GM18909 (cell line): ENCODE results near the gene GPR161.
"Not testable (repeated sequence)": the region's sequence is repeated elsewhere in the genome, so short reads cannot be mapped to it uniquely, and the experiment has no call there.

Source experiments
- ATAC-seq: cut with Tn5 transposase; IDR thresholded peaks from one replicate; pipeline ENCODE4 v1.9.1; 2021; ENCODE audit warnings: mild to moderate bottlenecking; ENCODE audit not compliant: unreplicated experiment, poor library complexity

GPR161 gene, protein sequence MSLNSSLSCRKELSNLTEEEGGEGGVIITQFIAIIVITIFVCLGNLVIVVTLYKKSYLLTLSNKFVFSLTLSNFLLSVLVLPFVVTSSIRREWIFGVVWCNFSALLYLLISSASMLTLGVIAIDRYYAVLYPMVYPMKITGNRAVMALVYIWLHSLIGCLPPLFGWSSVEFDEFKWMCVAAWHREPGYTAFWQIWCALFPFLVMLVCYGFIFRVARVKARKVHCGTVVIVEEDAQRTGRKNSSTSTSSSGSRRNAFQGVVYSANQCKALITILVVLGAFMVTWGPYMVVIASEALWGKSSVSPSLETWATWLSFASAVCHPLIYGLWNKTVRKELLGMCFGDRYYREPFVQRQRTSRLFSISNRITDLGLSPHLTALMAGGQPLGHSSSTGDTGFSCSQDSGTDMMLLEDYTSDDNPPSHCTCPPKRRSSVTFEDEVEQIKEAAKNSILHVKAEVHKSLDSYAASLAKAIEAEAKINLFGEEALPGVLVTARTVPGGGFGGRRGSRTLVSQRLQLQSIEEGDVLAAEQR

DNA sequence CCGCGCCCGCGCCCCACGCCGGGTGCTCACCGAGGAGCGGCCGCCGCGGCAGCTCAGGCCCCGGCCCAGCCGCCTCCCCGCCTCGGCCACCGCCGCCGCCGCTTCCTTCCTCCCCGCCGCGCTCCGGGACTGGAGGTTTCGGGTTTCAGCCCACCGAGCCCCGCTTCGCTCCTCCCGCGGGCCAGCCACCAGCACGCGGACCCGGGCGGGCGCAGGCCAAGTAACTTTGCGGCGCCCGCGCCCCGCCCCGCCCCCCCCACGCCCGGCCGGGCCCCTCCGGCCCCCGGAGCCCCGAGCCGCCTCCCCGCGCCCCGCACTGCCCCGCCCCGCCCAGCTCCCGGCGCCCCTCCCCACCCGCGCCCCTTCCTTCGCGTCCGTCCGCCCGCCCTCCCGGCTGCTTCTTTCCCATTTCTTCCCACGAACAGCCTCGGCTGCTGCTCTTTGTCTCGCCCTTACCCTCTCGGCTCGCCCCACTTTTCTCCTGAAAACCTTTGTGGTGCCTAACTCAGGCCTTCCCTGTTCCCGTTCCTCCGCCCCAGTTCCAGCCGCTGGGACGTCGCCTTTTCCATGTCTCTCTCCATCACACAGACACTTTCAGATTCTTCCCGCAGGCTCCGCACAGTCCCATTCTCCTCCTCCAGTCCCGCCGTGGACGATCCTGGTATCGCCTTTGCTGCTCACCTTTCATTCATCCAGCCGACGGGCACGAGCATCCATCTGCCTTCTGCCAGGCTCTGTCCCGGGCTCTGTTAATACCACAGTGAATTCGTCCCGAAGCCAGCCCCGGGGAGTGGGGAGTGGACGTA is at the start of gene GPR161:
Gene GPR161 (minus strand): TSS at position 222 of the 806 bp plus-strand sequence. CDS start 32,080 bp downstream, outside the sequence.
- no peak for ATAC-seq

DNA sequence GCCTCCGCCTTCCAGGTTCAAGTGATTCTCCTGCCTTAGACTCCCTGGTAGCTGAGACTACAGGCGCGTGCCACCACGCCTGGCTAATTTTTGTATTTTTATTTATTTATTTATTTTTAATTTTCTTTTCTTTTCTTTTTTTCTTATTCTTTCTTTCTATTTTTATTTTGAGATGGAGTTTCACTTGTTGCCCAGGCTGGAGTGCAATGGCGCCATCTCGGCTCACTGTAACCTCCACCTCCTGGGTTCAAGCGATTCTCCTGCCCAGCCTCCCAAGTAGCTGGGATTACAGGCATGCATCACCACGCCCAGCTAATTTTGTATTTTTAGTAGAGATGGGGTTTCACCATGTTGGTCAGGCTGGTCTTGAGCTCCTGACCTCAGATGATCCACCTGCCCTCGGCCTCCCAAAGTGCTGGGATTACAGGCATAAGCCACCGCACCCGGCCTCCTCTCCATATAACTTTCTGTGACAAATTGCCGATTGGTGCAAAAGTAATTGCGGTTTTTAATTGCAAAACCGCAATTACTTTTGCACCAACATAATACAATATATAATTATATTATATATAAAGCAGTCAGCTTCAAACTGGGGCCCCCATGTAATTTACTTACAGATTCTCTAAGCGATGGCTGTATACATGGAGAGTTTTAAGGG is 44.5 kb upstream of the GPR161 start:
- ATAC-seq: not testable (repeated sequence)

DNA sequence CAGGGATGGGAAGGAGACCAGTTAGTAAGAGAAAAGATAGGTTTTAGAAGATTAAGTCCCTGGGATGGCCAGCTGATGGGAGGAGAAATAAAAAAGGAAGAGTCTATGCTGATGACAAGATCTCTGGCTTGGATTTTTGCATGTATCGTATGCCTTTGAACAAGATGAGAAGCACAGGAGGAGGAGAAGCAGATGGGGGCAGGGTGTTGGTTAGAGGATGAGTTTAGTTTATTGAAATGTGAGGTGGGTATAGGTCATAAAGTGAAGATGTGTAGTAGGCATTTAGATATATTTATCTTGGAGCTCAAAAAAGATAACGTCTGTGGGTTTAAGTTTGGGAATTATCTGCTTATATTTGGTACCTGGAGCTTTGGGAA is 43.4 kb upstream of the GPR161 start:
- no peak for ATAC-seq

DNA sequence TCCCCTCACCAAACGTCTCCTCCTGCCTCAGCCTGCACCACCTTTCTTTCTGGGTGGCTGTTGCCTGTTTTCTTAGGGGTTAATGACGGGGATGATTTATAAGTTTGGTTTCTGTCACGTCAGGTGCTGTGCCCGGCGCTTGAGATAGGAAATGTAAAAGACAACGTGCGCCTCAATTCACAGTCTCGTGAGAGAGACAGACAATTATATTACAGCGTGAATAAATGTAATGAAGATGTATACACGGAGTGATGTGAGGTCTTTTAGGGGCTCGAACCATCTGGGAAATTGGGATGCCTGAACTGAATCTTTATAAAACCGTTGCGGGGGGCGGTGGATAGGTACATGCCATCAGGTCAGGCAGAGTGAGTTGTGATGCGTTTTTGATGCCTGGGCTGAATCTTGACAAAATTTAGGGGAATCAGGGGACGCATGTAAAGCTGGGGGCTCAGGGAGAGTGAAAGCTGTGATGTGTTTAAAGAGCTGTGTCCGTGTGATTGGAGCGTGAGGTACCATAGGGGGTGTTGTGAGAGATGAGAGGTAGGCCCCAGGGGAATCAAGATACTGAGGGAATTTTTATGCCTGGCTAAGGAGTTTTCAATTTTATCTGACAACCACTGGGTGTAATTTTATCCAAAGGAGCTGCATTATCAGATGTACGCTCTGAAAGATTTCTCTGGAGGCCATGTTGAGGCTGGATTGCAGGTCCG is 42.9 kb upstream of the GPR161 start:
- peak; percentile 18 for ATAC-seq

DNA sequence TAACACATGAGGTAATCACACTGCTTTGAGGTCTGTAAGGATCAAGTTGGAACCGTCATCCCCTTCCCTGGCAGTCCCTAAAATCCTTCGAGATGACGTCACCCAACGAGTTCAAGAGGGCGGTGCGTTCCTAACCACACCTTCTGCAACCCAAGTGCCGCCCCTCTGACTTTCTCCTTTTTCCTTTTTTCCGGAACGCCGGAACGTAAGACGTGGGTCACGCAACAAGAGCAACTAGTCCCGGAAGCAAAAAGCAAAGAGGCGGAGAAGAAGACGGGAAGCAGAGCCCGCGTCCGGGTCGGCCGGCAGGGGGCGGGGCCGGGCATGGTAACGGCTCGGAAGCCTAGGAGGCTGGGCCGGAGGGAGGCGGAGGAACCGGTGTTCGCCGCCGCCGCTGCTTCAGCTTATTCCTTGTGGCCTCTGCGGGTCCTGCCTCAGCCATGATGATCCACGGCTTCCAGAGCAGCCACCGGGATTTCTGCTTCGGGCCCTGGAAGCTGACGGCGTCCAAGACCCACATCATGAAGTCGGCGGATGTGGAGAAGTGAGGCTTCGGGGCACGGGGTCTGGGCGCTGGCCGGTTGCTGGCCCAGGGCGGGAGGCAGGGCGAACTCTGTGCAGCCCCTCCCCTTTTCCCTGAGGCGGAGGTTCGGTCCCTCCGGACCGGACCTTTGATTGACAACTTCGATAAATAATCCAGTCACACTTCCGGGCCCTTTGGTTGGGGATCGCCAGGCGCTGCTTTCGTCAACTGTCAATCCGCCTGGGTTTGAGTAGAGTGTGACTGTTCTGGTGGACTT is 42.1 kb upstream of the GPR161 start, which contains the start of gene TIPRL:
Gene TIPRL (plus strand): TSS at position 325 of the 800 bp plus-strand sequence. CDS start 116 bp downstream, at position 441.
- peak; percentile 91 for ATAC-seq

DNA sequence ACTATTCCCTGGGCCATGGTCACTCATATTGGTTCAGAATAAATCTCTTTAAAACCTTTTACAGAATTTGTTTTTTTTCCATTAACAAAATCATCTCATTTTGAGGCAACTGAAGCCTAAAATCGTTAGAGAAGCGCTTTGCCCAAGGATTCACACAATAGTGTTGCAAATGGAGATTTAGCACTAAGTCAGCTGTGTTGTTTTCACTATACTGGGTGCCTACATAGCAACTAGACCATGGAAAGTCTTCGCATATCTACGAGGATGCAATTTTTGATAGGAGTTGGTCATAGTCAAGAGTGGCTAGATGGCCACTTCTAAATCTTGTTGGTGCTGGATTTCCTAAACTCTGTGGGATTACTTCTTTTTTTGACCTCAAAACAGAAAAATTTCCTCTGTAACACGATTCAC is 41.5 kb upstream of the GPR161 start:
- ATAC-seq: no peak

DNA sequence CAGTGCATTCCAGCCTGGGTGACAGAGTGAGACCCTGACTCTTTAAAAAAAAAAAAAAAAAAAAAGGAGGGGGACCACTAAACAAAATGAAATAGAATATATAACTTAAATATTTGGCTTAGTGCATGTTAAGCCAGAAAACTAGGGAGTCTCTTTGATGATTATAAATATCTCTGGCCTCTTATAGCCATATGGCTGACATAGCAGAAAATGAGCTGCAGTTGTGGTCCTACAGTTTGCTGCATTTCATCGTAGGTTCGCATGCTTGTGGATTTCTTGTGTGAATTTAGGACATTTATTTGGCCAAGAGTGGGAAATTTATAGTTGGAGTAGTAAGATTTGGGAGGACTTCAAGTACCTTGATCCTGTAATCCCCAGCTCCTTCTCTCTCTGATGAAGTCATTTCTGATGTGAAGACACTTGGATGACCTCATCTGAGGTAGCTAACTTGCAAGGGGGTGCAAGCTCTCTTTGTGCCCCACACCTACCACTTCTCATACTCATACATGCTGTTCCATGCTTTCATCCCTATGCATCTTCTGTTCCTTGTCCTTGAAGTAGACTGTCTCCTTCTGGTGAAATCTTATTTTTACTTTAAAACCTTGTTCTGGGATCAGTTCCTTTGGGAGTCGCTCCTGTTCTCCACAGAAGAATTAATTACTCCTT is 35.7 kb upstream of the GPR161 start:
- ATAC-seq: no peak

DNA sequence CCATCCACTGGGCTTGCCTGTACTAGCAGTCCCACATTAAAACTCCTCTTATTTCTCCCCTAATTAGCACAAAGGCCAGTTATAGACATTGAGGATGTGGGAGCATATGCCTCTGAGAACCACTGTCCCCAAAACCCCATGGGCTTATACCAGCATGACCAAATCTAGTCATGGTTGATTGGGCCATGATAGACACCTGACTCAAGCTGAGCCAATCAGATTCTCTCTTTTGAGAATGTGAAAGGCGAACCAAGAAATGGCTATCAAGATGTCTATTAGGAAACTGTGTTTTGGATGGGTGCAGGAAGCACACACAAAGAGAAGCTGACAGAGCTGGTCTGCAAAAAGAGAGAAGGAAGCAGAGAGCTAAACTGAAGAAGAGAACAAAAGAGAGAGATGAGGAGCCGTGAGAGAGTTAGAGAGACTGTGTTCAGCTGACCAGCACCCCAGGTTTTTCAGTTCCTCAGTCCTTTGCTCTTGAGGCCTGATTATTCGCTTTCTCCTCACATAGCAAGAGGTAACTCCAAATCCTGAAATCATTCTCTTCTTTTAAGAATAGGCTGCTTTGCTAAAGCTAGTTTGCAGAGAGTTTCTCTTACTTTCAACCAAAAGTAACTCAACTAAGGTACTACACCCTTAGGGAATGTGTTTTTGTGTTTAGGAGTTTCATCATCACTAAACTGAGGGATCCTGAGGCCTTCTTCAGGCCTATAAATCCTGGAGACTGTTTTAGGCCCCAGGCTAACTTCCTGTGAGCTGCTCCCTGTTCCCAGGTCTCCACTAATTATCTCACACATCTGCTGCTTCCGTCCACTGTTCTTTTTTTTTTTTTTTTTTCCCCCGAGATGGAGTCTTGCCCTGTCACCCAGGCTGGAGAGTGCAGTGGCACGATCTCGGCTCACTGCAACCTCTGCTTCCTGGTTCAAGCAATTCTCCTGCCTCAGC is 34.1 kb upstream of the GPR161 start:
- ATAC-seq: no peak

DNA sequence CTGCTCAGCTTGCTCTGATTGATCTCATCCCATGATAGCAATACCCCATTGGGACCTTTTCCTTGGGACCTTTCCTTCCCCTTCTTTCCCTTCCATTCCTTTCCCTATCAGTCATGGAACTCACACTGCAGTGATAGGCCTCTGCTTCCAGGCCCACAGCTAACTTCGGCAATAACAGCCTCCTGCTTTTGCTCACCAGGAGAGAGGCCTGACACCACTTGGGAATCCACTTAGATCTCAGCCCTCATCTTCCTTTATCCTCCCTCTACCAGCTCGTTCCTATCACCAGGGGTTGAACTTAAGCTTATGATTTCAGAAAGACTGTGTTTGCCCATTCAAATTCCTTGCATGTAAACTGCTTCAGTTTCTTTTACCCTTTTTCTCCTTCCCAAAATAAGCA is 31.1 kb upstream of the GPR161 start:
- ATAC-seq: no peak

DNA sequence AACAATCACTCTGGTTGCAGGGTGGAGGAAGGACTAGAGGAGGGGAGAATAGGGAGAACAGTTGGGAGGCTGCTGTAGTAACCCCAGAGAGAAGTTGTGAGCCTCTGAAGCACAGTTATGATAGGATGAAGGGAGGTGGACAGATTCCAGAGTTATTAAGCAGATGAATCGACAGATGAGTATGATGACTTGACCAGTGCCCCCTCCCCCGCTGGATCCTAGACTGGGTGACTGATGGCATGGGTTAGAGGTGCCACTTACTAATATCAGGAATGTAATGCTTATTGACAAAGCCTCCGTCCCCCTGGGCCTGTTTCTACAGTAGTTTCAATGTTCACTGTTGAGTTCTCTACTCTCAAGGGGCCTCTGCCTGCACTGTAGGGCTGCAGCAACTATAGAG is 28.0 kb upstream of the GPR161 start:
- no peak for ATAC-seq

DNA sequence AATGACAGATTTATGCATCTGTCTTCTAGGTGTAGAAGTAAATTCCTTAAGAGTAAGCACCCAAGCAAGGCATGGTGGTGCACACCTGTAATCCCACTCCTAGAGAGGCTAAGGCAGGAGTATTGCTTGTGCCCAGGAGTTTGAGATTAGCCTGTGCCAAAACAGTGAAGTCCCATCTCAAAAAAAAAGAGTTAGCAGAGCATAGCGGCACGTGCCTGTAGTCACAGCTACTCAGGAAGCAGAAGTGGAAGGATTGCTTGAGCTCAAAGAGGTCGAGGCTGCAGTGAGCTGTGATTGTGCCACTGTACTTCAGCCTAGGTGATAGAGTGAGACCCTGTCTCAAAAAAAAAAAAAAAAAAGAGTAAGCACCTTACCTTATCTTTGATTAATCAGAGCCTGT is 26.9 kb upstream of the GPR161 start:
- ATAC-seq: no peak

DNA sequence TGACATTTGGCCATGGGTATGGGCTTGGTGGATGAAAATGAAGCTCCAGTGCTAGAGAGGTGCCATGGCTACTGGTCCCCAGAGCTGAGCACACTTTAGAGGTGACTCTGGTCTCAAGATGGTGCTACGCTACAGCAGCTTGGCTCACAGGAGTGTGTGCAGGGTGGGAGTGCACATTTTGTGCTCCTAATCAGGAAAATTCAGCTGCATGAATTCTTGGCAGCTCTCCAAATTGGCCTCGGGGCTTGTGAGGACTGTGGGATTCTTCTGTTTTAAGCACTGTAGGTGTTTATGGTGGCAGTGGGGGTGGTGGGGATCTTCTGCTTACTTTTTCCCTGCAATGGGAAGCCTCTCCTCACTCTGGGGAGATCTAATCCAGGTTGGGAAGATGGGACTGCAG is 24.7 kb upstream of the GPR161 start:
- ATAC-seq: no peak

DNA sequence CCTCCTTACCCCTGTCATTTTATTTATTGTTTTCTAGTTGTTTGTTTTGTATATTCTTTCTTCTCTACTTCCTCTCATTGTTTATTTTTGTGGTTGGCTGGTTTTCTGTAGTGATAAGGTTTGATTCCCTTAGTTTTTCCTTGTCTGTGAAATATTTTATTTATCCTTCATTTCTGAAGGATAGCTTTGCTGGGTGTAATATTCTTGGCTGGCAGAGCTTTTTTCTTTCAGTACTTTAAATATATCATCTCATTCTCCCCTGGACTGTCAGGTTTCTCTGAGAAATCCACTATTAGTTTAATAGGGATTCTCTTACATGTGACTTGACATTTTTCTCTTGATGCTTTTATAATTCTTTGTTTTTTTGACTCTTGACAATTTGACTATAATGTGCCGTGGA is 23.2 kb upstream of the GPR161 start:
- ATAC-seq: no peak

DNA sequence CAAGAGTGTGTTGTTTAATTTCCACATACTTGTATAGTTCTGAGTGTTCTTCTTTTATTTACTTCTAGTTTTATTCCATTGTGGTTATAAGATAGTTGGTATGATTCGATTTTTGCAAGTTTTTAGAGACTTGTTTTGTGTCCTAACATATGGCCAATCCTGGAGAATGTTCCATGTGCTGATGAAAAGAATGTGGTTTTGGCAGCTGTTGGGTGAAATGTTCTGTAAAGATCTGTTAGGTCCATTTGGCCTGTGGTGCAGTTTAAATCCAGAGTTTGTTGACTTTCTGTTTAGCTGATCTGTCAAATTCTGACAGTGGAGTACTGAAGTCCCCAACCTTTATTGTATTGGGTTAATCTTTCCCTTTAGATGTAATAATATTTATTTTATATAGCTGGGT is 22.5 kb upstream of the GPR161 start:
- no peak for ATAC-seq

DNA sequence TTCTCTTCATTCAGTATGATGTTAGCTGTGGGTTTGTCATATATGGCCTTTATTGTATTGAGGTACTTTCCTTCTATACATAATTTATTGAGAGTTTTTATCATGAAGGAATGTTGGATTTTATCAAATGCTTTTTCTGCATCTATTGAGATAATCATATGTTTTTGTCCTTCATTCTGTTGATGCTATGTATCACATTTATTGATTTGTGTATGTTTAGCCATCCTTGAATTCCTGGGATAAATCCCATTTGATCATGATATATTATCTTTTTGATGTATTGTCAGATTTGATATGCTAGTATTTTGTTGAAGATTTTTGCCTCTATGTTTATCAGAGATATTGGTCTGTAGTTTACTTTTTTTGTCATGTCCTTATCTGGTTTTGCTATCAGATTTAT is 20.9 kb upstream of the GPR161 start:
- no peak for ATAC-seq

DNA sequence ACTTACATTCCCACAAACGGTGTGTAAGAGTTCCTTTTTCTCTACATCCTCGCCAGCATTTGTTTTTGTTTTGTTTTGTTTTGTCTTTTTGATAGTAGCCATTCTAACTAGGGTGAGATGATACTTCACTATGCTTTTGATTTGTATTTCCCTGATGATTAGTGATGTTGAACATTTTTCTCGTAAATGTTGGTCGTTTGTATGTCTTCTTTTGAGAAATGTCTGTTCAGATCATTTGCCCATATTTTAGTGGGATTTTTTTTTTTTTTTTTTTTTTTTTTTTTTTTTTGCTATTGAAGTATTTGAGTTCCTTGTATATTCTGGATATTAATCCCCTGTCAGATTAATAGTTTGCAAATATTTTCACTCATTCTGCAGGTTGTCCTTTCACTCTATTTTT is 19.2 kb upstream of the GPR161 start:
- no peak for ATAC-seq

DNA sequence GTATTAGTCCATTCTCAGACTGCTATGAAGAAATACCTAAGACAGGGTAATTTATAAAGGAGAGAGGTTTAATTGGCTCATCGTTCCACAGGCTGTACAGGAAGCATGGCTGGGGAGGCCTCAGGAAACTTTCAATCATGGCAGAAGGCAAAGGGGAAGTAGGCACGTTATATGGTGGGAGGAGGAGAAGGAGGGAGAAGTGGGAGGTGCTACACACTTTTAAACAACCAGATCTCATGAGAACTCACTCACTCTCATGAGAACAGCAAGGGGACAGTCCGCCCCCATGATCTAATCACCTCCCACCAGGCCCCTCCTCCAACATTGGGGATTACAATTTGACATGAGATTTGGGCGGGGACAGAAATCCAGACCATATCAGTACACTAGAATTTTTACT is 18.0 kb upstream of the GPR161 start:
- ATAC-seq: not testable (repeated sequence)

DNA sequence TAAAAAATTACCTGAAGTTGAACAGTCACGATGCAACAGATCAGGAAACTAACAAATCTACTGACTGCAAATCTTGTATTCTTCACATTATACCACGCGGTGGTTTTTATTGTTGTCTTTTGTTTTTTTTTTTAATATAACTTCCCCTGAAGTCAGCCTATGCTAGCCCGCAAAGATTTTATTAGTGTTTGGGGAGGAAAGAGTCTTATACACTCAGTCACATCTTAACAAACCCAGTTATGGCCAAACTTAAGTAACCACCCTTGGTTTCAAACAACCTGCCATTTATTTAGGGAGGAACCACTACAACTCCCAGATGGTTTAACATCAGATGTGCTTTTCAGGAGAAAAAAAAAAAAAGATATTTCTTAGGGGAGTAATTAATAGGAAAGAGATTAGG is 15.2 kb upstream of the GPR161 start:
- no peak for ATAC-seq
